NOMO-1 (cell line): ENCODE measurements around the gene PDCD1.

Experiments
- DNase-seq, 2 experiments: peaks; one replicate each; lab custom pipeline; 2025; ENCODE audit not compliant: unreplicated experiment in 2 of 2; lab: John Stamatoyannopoulos, UW

PDCD1 gene

GRCh38 chr2:241895712-241896641 is 37.3 kb upstream of the PDCD1 start:
- no peak for DNase-seq

DNA sequence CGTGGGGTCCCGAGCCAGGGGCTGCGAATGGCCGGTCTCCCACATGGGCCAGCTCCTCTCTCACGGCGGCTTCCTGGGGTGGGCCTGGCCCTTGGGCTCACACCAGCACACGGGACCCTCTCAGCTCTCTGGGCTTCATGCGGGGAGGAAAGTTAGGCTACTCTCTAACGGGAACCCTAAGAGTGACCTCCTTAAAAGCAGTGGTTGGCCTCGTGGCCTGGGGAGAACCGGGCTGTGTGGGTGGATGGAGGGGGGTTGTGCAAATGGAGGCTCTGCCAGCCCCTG is 36.7 kb upstream of the PDCD1 start:
- DNase-seq = no peak

GRCh38 chr2:241894681-241895426 is 36.2 kb upstream of the PDCD1 start:
- DNase-seq = no peak

DNA sequence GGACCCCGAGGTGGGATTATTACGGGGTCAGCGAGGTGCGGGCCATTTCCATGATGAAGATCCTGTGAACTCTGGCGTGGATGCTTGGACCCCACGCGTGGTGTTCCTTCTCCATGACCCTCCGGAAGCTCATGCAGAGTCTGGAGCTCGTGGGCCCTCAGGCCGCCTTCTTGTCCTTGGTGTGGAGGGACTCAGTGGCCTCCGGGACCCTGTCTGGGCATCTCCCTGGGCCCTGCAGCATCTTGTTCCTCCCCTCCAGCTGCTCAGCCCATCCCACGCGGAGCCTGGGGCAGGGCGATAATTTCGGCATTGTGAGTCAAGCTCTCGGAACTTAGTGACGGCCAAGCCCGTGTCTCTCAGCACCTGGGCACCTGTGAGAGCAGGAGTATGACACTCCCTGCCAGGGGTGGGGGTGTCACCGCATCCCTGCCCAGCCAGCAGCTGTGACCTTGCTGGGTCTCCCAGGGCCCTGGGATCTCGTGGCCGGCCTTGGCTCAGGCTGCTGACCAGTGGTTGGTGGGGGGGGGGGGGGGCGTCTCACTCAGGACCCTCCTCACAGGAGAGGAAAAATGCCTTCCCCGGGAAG is 35.5 kb upstream of the PDCD1 start:
- DNase-seq = no peak

GRCh38 chr2:241893265-241893664 is 34.6 kb upstream of the PDCD1 start:
- no peak for DNase-seq

DNA sequence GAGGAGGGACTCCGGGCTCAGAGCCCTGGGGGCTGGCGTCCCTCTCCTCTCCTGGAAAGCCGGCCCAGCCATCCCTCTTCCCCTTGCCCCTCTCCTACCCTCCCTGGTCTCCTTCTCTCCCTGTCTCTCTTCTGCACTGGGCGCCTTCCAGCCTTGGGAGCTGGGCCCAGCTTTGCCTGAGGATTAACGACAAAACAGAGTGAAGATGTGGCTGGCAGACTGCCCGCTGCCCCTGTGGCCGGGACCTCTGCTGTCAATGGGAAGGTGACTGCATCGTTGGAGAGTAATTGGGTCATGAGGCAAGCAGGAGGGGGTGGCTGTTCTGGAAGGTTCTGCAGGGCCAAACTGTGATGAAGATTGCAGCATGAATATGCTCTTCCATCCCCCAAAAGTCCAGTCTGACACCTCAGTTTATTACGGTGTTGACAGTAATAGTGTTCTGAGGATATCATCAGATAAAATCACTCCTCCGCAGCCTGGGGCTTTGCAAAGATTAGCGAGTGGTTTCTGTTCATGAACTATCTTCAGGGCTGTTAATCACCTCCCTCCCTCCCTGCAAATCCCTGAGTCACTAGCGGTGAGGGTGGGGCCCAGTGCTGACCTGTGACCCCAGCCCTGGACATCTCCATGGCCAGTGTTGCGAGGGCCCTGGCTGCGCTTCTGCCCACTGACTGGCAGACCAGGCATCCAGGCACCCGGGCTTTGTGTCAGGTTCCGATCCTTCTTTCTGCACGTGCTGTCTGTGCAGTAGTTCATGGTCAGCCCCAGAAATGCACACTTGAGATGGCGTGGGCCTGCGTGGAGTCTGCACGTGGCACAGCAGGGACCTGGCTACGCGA is 33.8 kb upstream of the PDCD1 start:
- DNase-seq = no peak

GRCh38 chr2:241891988-241892298 is 33.2 kb upstream of the PDCD1 start:
- DNase-seq = no peak

DNA sequence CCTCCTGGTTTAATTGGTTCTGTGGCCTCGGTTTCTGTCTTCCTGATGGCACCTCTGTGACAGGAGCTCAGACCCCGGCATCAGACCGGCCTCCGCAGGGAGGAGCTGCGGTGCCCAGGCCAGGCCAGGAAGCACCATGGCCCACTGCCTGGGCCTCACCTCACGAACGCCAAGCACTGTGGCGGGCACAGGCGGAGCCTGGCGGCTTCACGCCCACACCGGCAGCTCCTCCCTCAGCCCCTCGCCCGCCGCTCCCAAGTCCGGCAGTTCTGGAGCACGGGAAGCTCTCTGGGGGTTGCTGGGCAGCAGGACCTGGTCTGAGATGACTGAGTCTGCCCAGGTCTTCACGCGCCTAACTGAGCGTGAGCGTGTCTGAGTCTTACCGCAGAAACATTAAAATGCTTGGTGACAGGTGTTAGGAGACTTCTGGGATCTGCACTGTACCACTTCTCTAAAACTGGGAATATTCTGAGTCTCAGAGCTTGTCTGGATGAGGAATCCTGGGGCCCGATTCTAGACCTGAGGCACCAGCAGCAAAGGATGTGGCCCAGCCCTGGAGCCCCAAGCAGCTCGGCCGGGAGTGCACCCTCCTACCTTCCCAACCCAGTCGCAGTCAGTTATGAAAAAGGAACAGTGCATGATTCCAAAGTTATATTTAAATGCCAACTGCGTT is 32.8 kb upstream of the PDCD1 start:
- no peak for DNase-seq

DNA sequence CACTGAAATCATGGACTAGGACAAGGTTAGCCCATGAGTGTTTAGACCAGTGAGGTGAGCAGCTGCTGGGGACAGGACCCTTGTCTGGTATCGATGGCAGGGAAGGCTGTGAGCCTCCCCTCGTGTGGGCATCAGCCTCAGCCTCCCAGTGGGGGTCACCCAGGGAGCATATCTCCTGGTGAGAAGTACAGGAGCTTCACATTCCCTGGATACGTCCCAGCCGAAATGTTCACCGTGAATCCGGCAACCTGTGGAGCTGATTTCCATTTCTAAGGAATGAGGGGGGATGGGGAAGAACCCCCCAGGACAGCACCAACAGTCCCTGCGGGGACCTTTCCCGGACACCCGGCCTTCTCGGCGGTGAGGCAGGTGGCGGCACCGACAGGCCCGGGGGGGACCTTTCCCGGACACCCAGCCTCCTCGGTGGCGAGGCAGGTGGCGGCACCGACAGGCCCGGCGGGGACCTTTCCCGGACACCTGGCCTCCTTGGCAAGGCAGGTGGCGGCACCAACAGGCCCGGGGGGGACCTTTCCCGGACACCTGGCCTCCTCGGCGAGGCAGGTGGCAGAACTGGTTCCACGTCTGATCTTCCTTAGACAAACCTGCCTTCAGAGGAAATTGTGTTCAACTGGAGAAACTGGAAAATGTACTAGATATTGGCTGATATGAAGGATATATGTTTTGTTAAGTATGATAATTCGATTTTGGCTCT is 32.0 kb upstream of the PDCD1 start:
- DNase-seq = no peak

GRCh38 chr2:241888641-241889040 is 29.9 kb upstream of the PDCD1 start:
- DNase-seq = no peak

GRCh38 chr2:241887806-241888522 is 29.3 kb upstream of the PDCD1 start:
- DNase-seq = no peak

DNA sequence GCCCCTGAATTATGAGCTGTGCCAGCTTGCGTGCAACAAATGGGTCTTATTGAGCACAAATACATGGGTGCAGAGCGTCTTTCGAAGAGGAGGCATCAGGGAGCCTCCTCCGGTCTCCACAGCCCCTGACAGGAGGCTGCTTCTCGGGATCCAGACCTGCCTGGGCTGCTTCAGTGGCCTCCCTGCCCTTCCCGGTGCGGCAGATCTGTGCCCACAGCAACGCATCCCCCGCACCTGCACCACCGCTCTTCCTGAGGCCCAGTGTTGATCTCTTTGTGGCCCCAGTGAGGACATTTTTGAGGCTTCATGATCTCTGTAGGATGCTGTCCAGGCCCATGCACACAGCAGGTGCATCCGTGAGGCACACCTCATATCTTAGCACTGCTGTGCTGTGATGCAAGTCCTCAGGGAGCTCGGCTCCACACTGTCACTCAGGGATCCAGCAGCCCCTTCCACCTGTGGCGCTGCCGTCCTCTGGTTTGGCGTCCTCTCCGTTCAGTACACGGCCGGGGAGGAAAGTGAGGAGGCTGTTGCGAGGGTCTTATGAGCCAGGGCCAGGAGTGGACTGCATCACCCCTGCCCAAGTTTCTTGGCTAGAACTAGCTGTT is 28.2 kb upstream of the PDCD1 start:
- no peak for DNase-seq

GRCh38 chr2:241885946-241886643 is 27.4 kb upstream of the PDCD1 start:
- no peak for DNase-seq

DNA sequence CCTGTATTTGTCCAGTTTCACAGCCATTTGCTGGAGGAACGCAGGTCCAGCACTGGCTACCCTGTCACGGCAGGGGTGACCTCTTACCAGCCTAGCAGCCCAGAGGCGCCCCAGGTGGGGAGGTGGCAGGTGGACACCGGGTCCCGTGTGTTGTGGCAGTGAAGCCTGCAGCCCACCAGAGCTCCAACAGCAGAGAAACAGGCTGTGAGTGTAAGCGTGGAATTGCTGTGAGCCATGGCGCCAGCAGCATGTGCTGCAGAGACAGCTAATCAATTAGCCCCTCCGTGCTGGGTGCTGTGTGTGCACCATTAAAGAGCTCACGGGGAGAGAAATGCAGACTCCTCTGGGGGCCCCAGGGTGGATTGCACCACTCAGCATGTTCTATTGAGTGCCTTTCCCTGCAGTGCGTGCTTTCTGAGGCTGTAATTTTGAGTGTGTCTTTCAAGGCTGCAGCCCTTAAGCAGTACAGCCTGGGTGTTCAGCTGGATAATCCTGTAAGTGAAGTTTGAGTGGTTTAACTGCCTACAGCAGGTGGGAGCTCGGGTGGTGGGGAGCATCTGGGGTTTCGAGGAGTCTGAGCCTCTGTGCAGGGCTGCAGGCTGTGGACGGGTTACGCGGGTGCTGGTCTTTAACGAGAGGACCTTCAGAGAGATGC is 26.7 kb upstream of the PDCD1 start:
- DNase-seq = no peak

GRCh38 chr2:241884951-241885290 is 26.2 kb upstream of the PDCD1 start:
- DNase-seq = no peak

- DNase-seq = no peak
Measured at GRCh38 chr2:241882091-241882625, 23.5 kb upstream of the PDCD1 start.

DNA sequence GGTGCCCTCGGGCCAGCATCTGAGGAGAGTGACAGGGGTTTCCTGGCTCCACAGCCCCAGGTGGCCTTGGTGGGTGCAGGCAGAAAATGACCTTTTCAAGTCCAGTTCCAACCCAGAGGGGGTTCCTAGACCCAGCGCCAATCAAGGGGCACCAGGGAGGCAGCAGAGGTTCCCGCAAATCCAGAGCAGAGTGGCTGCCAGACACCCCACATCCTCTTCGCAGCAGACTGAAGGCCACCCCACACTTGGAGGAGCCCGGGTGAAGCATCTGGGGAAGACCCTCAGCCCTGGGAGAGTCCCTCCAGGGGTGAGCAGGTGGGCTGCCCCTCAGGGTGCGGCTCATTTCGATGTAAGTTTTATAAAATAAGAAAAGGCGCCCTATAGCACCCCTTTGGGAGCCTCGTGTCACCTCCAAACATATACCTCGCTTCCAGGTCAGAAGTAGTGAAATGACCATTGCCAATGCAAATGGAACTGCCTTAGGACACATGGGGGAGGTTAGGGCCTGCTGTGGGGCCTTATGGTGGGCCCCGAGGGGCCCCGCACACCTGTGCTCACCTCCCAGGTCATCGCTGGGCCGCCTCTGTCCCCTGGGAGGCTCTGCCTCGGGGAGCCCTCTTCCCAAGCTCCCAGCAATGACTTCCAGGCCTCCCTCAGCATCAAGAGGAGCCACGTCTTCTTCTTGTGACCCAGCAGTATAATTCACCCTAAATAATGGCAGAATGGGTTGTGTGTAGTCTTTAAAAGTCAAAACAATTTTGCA is 21.8 kb upstream of the PDCD1 start:
- no peak for DNase-seq
